NCI-H748 treated with DMSO at 0.1 percent for 48 hours (cell line): Measurements from ENCODE around the gene TBX3.
"Not testable (repeated sequence)": the region's sequence is repeated elsewhere in the genome, so short reads cannot be mapped to it uniquely, and the experiment has no call there.

ENCODE experiments used
- DNase-seq: peaks from one replicate; lab custom pipeline; 2025; lab: John Stamatoyannopoulos, UW

TBX3 gene

GRCh38 chr12:114684098-114684869 is at the start of gene TBX3:
Gene TBX3 (minus strand): TSS chr12:114684175. CDS start chr12:114683200, 975 bp downstream.
- DNase-seq, result peak; percentile 98

DNA sequence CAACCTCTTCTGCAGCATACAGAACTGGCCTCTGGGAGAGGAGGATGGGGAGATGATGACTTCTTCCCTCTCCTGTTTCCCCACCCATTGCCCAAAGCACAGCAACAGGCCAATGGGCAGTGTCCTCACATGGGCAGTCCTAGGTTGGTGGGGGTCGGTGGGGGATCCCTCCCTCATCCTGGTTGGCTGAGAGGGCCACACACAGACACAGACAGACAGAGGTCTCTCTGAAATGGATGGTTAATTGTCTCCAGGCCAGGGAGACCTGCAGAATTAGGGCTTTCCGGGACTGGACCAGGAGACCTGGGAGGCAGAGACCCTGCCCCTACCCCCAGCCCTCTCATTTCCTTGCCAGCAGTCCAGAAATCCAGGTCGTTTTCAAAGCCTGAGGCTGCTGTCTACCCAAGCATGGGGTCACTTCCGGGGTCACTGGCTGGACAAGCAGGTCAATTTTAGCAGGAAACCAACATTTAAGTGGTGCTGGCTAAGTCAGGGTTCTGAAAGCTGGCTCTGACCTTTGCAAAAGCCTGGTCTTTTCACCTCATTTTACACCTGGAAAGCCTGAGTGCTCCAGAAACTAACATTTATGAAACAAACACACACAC is 48.6 kb upstream of the TBX3 start:
- no peak for DNase-seq

GRCh38 chr12:114729731-114730130 is 45.8 kb upstream of the TBX3 start:
- no peak for DNase-seq

DNA sequence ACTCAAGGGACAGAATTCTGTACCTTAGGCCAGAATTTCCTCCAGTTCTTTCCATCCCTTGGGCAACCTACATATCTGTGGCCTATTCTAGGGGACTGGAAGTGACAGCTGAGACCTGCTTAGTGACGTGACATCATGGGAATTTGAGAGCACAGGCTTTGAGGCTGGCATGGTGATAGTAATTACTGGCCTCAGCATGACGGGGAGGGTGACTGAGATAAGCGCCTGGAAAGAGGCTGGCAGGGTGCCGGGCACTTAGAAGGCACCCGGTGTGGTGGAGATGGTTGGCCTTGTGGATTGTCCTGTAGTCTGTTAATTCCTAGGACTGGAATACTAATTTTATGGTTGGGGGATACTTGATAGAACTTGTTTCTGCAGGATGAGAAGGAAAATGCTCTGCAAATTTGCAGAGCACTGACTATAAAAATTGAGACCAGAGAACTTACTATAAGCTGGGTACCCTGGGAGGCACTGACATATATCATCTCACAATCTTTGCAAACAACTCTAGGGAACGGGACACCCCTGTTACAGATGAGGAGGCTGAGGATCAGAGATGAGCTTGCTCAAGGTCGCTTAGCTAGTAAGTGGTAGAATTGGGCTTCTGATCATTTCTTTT is 42.2 kb upstream of the TBX3 start:
- no peak for DNase-seq

GRCh38 chr12:114722176-114722575 is 38.2 kb upstream of the TBX3 start:
- DNase-seq, result not testable (repeated sequence)

- DNase-seq, result no peak
Observed at GRCh38 chr12:114721266-114721665, 37.3 kb upstream of the TBX3 start.

GRCh38 chr12:114713466-114714215 is 29.7 kb upstream of the TBX3 start:
- no peak for DNase-seq

GRCh38 chr12:114711689-114712152 is 27.7 kb upstream of the TBX3 start:
- DNase-seq, result no peak

GRCh38 chr12:114710151-114710550 is 26.2 kb upstream of the TBX3 start:
- no peak for DNase-seq

- DNase-seq, result no peak
Observed at GRCh38 chr12:114709112-114709511, 25.1 kb upstream of the TBX3 start.

DNA sequence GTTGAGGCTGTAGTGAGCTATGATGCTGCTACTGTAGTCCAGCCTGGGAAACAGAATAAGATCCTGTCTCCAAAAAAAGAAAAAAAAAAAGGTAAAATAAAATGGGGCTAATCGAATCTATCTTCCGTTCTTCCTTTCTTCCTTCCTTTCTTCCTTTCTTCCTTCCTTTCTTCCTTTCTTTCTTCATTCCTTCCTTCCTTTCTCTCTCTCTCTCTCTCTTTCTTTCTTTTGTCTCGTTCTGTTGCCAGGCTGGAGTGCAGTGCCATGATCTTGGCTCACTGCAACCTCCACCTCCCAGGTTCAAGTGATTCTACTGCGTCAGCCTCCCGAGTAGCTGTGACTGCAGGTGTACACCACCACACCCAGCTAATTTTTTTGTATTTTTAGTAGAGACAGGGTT is 24.6 kb upstream of the TBX3 start:
- not testable (repeated sequence) for DNase-seq

DNA sequence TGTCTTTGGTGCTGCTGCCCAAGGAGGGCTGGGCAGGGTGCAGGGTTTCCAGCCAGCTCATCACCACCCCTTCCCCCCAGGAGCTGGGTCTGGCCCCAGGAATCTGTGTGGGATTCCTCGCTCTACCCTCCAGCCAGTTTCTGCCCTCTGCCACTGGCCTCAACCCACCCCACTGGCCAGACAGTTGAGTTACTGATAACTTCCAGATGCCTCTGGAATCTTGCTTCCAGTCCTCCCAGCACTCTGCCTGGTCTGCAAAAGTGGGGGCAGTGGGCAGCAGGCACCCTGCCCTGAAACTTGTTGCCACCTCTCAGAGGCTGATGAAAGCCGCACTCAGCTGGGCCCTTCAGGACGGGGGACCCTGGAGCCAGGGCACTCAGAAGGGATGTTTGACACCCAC is 20.1 kb upstream of the TBX3 start:
- DNase-seq, result no peak

DNA sequence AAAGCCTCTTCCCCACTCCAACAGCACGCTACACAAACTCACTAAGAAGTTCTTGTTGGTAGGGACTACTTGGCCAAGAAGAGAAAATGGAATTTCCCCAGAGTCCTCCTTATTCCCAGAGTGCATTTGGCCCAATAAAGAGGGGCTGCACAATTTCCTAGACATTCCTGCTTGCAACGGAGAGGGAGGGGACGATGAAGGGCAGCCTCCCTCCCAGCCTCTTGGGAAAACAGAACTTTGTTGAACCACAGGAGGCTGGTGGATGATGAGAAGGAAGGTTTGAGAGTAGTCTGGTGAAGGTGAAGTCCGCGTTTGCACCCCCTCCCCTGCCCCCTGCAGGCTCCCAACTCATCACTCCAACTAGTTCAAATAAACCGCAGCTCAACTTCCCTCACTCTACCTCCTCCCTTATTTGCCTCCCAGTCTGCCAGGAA is 19.1 kb upstream of the TBX3 start:
- peak; percentile 42 for DNase-seq

- DNase-seq, result no peak
Observed at GRCh38 chr12:114702462-114702861, 18.5 kb upstream of the TBX3 start.

- DNase-seq, result no peak
Observed at GRCh38 chr12:114701553-114701952, 17.6 kb upstream of the TBX3 start.

DNA sequence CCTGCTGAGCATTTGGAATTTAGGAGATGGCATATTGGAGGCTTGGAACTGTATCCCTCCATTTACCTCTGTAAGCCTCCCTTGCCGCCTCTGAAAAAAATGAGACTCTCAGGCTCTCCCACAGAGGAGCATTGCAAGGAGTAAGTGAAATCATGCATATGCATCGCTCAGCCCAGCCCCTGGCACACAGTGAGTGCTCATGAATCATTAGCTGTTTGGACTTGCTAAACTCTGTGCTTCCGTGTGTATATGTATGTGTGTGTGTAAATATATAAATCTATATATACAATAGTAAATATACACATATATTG is 17.1 kb upstream of the TBX3 start:
- DNase-seq, result no peak

GRCh38 chr12:114700392-114701103 is 16.6 kb upstream of the TBX3 start:
- no peak for DNase-seq

DNA sequence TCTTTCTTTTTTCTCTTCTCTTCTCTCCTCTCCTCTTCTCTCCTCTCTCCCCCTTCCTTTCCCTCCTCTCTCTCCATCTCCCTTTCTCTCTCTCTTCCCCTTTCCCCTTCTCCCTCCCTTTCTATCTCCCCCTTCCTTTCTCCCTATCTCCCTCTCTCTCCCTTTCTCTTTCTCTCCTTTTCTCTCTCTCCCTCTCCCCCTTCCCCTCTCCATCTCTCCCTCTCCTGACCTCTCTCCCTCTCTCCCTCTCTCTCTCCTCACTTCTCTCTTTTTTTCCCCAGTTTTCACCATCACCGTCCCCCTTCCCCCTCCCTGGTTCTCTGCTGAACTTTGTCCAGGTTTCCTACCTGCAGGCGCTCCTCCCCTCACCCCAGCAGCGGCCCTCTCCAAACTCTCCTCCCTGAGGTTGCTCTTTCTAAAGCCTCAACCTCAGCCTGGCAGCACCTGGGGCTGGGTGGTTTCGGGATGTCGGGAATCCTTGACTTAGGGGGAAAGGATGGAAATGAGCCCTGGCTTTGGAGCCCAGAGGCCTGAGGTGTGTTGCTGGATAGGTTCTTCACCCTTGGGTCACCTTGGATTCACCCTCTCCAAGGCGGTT is 14.7 kb upstream of the TBX3 start:
- no peak for DNase-seq

- DNase-seq, result no peak
Observed at GRCh38 chr12:114697741-114698565, 14.0 kb upstream of the TBX3 start.

DNA sequence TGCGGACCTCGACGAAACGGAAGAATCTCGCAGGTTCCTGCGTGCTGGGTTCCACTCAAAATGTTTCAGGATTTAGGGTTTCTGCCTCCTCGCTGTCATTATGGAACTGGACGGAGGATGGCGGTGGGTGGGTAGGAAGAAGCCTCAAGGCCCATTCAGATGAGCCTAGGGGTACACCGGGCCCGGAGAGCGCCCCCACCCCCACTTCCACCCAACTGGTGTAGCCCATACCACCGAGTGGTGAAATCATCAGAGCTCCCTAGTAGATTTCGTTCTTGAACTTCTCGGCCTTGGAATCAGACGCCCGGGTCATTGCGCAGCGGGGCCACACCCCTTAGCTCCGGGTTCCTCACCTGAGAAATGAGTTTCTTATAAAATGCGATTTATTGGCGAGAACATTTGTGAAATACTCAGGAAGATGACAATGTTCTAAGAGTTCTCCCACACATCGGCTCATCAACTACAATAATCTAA is 13.3 kb upstream of the TBX3 start:
- DNase-seq, result no peak
